NCI-H510A treated with DMSO at 0.1 percent for 48 hours (cell line): Measurements from ENCODE around the gene CFAP65.

Experiments used
- DNase-seq: peaks from one replicate; lab custom pipeline; 2025; lab: John Stamatoyannopoulos, UW

Gene CFAP65

DNA sequence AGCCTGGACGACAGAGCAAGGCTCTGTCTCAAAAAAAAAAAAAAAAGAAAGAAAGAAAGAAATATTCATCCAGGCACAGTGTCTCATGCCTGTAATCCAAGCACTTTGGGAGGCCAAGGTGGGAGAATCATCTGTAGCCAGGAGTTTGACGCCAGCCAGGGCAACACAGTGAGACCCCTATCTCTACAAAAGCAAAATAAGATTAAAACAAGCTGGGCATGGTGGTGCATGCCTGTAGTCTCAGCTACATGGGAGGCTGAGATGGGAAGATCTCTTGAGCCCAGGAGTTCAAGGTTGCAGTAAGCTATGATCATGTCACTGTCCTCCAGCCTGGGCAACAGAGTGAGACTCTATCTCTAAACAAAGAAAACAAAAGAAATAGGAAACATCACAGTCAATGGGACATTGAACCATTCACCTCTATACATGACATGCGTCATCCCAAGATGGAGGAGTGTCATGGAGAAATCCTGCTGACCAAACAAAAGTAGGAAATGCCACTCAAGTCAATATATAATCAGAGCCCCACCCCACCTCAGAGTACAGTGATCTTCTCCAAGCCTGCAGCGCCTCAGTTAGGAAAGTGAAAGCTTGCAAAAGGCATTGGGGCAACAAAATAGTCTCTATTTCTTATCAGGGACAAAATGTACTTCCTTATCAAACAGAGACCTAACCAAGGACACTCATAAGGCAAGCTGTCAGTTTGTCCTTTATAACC lies 66.1 kb downstream of the CFAP65 start:
- DNase-seq = no peak

DNA sequence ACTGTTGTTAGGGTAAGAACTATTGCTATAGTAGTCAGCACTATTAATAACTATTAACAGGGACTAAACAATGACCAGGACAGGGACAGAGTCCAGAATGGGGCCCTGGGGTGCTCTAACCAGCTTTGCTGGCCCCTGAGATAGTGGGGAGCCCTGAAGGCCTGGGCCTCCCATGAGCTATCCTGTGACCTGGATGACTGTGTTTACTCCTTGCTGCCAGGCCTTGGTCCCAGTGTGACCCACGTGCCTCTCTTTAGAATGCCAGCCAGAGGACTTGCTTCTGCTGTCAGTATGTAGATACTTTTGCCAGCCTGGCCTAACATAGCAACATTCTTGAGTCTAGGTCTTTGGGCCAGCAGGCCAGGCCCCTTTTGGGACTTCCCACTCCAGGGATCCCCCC lies 70.4 kb downstream of the CFAP65 start:
- DNase-seq = no peak

DNA sequence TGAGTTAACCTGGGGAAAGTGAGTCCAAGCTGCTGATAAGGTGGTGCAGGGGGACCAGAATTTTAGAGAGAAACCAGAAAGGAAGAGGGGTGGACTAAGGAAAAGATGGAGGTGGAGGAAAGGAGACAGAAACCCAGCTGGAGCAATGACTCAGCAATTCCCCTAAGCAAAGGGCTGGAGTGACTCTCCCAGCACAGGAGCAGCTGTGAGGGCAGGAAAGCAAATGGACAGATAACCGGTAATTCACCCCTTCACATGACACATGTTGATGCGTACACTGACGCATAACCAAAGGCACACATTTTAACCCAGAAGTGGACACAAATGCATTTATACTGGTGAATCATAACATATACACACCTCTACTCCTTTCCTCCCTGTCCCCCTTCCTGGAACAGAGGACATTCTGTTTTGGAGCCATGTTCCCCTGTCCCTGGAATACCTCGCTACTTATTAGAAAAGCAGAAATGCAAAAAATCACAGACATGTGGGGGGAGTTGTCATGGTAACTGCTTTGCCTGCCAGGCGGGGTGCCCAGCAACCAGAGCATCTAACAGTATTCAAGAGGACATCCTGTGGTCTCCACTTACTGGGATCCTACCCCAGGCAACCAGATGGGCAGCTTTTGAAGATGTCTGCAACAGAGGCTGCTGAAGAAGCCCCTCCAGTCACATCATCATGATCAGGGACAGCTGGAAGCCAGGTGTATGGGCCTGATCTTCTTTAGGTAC lies 77.1 kb downstream of the CFAP65 start:
- DNase-seq = peak; percentile 65

DNA sequence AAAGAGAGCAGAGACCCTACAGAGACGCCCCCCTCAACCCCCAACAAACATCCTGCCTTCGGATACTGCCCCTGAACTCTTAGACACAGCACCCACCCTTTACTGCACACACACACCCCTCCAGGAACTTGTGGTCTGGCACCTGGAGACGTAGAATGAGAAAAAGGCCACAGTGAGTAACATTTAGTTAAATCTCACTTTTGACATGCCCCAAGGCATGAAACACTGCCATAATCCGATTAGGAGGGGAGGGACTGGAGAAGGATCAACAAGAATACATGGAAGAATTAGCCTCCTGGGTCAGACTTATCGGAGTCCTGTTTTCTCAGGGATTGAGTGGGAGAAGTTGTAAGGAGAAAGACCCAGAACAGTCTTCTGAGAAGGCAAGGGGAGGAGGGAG lies 77.7 kb downstream of the CFAP65 start:
- no peak for DNase-seq

DNA sequence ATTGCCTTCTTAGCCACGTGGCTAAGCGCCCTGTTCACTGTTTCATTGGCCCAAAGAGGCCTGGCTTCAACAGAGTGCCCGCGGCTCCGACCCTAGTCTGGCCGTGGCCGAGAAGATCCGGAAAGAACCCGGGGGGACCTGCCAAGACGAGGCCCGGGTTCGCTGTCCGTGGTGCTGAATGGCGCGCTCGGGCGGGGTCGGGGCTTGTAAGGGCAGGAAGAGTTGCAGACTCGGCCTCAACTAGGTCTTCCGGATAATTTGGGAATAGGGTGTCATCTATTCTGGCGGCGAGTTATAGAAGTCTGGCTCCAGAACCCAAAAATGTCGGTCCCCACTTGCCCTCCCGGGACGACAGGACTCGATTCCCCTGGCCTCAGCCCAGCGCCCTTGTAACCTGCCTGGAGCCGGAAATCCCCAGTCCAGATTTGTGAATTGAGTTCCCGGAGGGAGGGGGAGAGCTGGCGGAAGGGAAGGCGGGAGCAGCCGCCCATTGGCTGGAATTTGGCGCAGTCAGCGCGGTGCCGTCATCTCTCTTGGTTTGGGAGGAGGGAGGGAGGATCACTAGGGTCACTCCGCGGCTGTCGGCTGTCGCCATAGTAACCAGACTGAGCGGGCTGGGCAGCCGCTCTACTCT lies 78.3 kb downstream of the CFAP65 start:
- DNase-seq = peak; percentile 98

DNA sequence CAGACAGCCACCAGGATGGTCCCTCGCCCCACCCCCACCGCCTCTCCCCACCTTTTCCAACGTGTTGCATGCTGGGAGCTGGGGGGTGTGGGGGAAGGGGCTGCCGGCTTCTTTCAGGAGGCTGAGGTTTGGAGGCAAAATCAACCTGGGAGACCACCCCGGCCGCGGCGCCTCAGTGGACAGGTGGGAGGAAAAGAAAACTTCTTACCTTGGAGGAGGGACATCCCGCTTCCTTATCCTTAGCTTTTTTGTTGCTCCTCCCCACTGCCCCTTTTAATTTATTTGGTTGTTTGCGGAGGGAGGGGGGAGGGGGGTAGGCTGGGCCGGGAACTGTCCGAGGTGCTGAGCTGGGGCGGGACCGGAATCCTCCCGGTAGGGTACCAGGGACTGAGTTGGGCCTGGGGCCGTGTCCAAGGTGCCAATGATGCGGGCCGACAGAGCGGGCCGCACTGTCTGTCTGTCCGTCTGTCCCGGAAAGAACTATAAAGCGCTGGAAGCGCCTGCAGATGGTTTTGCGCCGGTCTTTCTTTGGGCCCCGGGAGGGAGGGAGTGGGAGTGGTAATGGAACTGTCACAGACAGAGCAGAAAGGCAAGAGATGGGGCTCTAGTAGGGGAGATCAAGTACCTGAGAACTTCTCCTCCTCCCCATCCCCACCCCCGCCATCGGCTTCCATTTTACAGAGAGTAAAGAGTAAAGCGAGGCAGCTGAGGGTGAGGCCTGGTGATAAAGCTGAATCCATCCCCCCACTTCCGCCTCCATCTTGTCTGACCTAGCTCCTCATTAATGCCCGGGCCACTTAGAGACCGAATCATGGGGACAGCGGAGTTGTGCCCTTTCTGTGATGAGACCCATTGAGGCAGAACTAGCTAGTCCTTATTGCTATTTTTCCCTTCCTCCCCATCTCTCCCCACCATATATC lies 79.4 kb downstream of the CFAP65 start:
- peak; percentile 71 for DNase-seq

DNA sequence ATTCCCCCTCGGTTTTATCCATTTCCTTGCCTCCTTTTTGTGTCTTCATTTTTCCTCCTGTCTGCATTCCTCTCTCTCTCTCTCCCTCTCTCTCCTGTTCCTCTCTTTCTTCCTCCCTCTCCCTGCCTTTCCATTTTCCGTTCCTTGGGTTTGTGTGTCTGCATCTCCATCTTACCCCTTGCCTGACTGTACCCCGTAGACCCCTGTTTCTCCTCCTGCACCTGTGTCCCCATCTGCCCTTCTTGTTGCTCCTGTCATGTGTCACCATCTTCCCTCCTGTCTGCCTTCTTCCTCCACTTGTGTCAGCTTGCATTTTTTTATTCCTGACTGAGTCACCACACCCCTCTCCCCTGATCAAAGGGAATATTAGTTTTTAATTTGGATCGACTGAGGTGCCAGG lies 80.1 kb downstream of the CFAP65 start:
- DNase-seq = no peak

DNA sequence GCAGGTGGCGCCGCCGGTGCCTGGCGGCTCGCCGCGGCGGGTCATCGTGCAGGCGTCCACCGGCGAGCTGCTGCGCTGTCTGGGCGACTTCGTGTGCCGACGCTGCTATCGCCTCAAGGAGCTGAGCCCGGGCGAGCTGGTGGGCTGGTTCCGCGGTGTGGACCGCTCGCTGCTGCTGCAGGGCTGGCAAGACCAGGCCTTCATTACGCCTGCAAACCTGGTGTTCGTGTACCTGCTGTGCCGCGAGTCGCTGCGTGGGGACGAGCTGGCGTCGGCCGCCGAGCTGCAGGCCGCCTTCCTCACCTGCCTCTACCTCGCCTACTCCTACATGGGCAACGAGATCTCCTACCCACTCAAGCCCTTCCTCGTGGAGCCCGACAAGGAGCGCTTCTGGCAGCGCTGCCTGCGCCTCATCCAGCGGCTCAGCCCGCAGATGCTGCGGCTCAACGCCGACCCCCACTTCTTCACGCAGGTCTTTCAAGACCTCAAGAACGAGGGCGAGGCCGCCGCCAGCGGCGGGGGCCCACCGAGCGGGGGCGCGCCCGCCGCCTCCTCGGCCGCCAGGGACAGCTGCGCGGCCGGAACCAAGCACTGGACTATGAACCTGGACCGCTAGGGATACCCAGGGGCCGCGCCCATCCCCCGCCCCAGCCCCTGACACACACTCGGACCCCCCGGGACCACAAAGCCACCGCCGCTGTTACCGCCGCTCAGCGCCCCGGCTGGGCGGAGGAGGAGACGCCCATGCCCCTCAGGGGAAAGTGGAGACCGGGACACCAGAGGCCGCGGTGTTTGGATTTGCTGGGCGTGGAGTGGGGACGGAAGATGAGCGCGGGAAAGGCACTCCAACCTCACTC lies 80.8 kb downstream of the CFAP65 start:
- peak; percentile 33 for DNase-seq

DNA sequence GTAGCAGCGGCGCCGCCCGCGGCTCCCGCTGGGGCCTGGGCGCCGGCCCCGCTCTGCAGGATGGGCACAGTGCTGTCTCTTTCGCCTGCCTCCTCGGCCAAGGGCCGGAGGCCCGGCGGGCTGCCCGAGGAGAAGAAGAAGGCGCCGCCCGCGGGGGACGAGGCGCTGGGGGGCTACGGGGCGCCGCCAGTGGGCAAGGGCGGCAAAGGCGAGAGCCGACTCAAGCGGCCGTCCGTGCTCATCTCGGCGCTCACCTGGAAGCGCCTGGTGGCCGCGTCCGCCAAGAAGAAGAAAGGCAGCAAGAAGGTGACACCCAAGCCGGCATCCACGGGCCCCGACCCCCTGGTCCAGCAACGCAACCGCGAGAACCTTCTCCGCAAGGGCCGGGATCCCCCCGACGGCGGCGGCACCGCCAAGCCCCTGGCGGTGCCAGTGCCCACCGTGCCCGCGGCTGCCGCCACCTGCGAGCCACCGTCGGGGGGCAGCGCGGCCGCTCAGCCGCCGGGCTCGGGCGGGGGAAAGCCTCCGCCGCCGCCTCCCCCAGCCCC lies 81.5 kb downstream of the CFAP65 start:
- no peak for DNase-seq

DNA sequence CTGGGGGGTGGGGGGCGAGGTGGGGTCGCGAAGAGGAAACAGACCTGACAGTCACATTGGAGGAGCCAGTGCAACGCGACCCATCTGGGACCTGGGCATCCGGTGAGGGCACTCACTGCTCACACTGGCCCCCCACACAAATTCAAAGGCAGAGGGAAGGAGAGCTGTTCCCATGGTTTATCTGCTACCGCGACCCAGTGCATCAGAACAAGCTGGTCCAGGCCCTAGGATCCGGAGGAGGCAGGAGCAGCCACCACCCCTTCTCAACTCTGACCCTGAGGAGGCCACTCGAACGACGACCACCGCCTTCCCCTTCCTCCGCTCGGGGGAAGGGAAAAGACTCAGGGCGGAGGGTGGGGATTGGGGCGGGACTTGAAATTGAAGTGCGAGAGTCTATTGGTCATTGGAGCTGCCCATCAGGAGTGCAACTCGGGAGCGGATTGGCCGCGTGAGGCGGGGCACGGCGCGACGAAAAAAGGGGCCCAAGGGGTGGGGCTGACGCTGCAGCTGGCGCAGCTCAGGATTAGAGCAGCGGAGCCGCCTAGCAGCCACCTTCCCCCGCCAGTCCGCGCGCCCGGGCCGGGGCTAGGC lies 82.1 kb downstream of the CFAP65 start, which contains the start of gene CDK5R2:
Gene CDK5R2, plus strand, starts transcription at position 526 of the 591 bp plus-strand sequence. CDS start 155 bp downstream, outside the sequence.
- peak; percentile 91 for DNase-seq

DNA sequence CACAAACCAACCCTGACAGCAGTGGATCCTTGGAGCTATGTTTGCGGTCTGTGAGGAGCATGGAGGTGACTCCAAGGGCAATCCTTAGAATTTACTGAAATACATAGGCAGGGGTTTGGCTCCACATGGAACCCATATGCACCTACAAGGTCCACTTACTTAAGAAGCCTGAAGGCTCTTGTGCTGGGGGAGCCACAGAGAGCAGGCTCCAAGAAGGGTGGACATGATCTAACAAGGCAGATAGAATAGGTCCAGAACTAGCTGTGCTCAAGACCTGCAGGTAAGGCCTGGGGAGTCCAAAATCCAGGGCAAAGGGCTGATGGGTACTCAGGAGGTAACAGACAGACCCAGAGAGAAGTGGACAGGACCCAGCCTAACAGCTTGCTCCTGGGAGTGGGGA lies 83.0 kb downstream of the CFAP65 start:
- no peak for DNase-seq

DNA sequence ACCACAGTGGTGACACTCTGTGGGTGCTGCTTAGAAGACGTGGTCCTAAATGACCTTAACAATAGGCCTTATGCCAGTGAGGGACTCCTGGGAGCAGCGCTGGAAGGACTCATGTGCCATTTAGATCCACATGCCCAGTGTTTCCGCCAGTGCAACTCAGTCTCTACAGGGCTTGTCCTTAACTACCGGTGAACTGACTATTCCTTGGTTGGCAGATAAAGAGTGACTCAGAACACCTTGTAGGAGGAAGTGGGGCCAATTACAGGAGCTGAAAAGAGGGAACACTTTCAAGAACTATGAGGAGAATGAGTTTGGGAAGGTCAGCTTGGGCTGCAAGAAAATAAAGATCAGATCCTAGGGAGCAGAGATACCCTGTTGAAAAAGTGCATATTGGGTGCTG lies 83.6 kb downstream of the CFAP65 start:
- no peak for DNase-seq

DNA sequence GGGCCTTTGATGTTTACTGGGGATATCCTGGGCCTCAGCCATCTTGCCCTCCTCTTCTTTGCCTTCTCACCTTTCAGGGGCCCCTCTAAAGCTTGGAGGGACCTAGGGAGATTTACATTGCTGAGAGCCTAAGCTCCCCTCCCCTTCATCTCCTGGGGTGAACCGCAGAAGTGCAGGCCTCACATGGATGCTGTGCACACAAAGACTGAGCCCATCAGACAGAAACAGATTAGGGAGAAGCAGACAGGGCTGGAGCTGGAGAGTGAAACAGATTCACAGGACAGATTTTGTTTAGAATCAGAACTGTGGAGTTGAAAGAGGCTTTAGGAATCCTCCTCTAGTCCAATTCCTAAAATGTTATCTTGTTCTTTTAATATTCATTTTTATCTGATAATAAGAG lies 85.3 kb downstream of the CFAP65 start:
- no peak for DNase-seq

DNA sequence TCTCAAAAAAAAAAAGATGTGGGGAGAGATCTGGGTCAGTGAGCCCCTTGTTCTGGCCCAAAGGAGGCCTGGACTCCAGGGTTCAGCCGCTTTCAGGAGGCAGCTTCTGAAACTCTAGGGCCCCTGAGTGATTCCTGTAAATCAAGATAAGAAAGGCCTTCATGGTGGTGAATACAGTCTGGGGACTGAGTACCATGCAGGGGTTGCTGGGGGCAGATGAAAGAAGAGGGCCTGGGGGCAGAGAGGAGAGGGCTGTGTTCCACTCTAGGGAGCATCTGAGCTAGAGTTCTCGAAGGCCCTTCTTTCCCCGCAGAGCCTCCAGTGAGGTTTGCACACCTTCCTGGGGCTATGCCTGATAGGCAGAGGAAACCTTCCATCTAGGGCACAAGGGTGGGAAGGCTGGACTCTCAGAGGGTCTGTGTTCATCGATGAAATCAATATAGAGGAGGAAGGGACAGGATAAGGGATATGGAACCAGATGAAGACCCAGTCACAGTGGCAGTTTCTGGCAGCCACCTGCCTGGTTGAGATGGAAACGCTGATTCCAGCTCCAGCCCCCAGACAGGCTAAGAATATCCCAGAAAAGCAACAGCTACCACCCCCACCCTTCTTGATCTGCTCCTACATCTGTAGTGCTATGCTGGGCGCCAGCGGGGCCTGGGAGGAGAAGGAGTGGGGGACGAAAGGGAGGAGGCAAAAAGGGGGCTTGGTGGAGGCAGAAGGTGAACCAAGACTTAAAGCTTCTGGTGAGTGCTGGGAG lies 86.6 kb downstream of the CFAP65 start:
- DNase-seq = no peak

DNA sequence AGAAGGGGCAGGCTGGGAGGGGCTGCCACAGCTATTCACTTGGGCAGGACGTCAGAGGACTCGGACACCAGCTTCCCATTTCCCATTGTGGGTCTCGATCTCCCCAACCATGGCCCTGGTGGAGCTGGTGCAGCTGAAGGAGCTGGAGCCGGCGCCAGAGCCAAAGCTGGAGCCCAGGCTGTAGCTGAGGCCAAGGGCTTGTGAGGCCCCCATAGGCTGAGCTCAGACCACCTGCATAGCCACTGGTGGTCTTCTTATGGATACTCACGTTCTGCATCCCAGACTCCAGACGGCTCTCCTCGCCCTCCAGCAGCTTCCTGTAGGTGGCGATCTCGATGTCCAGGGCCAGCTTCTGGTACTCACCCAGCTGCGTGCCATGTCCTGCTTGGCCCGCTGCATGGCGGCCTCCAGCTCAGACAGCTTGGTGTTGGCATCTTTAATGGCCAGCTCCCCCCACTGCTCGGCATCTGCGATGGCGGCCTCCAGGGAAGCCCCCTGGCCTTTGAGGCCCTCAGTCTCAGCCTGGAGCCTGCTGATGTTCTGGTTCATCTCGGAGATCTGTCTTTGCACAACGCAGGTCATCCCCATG lies 87.9 kb downstream of the CFAP65 start:
- DNase-seq = no peak
